SH-SY5Y (cell line): ENCODE measurements around the gene NMNAT3.

ENCODE experiments used
- GATA2 ChIP-seq: IDR thresholded peaks from 2 replicates; pipeline ENCODE4 v1.6.1; 2011; ENCODE audit warnings: mild to moderate bottlenecking, low read depth, low read length
- GATA3 ChIP-seq: IDR thresholded peaks from 2 replicates; pipeline ENCODE4 v1.6.1; 2011; ENCODE audit warnings: low read depth, mild to moderate bottlenecking, low read length, moderate library complexity

DNA sequence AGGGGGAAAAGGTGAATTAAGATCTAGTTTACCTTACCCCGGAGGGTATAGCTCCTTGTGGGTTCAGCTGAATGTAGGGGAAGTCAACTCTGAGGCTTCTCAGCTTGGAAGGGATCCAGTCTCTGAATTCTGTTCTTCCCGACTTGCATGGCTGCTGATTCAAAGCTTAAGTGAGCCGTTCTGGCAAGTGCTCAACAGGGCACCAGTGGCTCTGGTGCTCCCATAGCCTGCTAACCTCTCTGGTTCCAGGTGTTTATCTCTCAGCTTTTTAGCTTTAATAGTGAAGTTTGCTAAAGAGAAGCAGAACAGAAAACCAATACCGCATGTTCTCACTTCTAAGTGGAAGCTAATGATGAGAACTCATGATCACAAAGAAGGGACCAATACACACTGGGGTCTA lies 92.0 kb downstream of the NMNAT3 start:
- no peak for TF ChIP-seq GATA2
- TF ChIP-seq GATA3: no peak
